Tibial nerve (tissue), 4 donors: ENCODE results near the gene BCORL1. TPM values are rescaled to one million over a fixed set of nuclear protein-coding genes. Genes with fewer than 3 reads are reported as not detected.
A peak's percentile ranks its signal among the peaks of the same experiment; 100 is the strongest.

Experiments used
- DNase-seq, 2 donors: peaks; one replicate each; pipeline ENCODE4 v3.0.0-alpha.2; 2019; ENCODE audit warnings: low spot score in 2 of 2
- H3K27ac ChIP-seq, 4 donors: fragments of 200-600 bp; sonication (generic) in 3 of 4; one replicate each; pipeline ENCODE4 v1.5.1; 2017 to 2019; ENCODE audit warnings: mild to moderate bottlenecking in 1 of 4
- H3K27me3 ChIP-seq, 2 donors: fragments of 200-600 bp; sonication (generic) in 1 of 2; one replicate each; pipeline versions ENCODE4 v1.5.1 to v1.6.0; 2017 to 2019
- H3K36me3 ChIP-seq, 3 donors: fragments of 200-600 bp; sonication (generic); one replicate each; pipeline ENCODE4 v1.5.1; 2018 to 2019
- H3K4me1 ChIP-seq, 4 donors: fragments of 200-600 bp; sonication (generic) in 3 of 4; one replicate each; pipeline ENCODE4 v1.5.1; 2017 to 2019
- H3K4me3 ChIP-seq, 4 donors: fragments of 200-600 bp; sonication (generic) in 3 of 4; one replicate each; pipeline ENCODE4 v1.5.1; 2017 to 2019; ENCODE audit warnings: mild to moderate bottlenecking in 1 of 4, moderate library complexity in 1 of 4
- H3K9me3 ChIP-seq, 4 donors: fragments of 200-600 bp; sonication (generic) in 3 of 4; one replicate each; pipeline ENCODE4 v1.5.1; 2017 to 2019
- EP300 ChIP-seq, 2 donors: sonication (generic); formaldehyde crosslinking; IDR thresholded peaks; one replicate each; pipeline ENCODE4 v1.6.1; 2017; ENCODE audit warnings: antibody characterized with exemption in 2 of 2, mild to moderate bottlenecking in 1 of 2
- POLR2A ChIP-seq, 2 donors: fragments of 450-650 bp; IDR thresholded peaks; one replicate each; pipeline ENCODE4 v1.6.1; 2017; ENCODE audit warnings: antibody characterized with exemption in 2 of 2, mild to moderate bottlenecking in 2 of 2, moderate library complexity in 2 of 2
- WGBS, 2 donors: methylation state at CpG; one replicate each; pipeline ENCODE4 v1.1.5; 2018; 5-methylcytosine and 5-hydroxymethylcytosine counted together
- total RNA-seq, 4 donors: library from RNA; depleted of rRNA; stranded (reverse); fragments of >200 nt; gene quantifications; one replicate each; pipeline ENCODE4 v1.1.0, GENCODE V29; 2016
- TF ChIP-seq, protein P1 (sequence below), 5 experiments: fragments of 200-600 bp in 3 of 5; fragments of 450-650 bp in 2 of 5; sonication (generic) in 3 of 5; IDR thresholded peaks; one replicate each; pipeline ENCODE4 v1.5.1; 2016 to 2019; ENCODE audit warnings: antibody characterized with exemption in 5 of 5, mild to moderate bottlenecking in 3 of 5, moderate library complexity in 2 of 5

The BCORL1 gene
- total RNA-seq, 4 donors from 2014 or later = 4.7 to 10.0 (median 9.0) TPM

DNA sequence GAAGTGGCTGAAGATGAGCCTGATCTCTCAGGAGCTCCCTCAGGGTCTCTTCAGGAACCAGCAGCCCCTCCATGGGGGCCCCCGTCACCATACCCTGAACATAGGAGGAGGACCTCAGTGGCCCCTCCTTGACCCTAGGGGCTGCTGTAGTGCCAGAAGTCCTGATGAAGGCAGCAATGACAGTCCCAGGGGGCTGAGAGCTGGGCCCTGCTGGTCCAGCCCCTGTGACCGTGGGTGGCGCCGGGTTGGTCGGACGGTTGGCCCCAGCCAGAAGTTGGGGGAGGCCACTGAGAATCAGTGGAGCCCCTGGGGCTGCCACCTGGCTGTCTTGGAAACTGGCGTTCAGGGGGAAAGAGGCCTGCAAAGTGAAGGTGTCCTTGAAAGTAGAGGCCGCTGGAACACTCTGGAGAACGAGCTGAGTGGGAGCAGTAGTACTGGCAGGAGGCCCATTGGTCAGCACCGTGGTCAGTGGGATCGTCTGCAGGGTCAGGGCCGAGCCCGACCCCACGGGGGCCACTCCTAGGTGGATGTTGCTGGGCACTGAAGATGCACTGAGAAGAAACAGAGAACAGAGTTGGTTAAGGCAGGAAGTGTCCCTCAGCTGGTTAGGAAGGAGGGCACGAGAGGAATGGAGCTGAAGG lies 84.7 kb downstream of the BCORL1 start:
- Histone ChIP-seq H3K4me1 (no peaks in the 10 kb centered on the region), H3K27ac (no peak overlapping the region), H3K27me3 (no peaks in the 10 kb centered on the region), H3K4me3 (no peak overlapping the region), H3K9me3 (no peaks in the 10 kb centered on the region), H3K36me3 (peaks cover 0 to 55% (median 0%) of the 10 kb centered on the region in 3 donors)
- no peak for TF ChIP-seq EP300 (IDR thresholded peaks at IDR 0.05)
- no peak for DNase-seq
- 65 to 78% methylated on average over 8 to 15 of the region's 15 CpGs for WGBS, 2 donors

- Histone ChIP-seq H3K9me3 (no peaks in the 10 kb centered on the region), H3K4me3 (no peak overlapping the region), H3K4me1 (no peaks in the 10 kb centered on the region), H3K27me3 (no peaks in the 10 kb centered on the region), H3K36me3 (peaks cover 0 to 51% (median 0%) of the 10 kb centered on the region in 3 donors), H3K27ac (no peak overlapping the region)
- WGBS, 2 donors = 79 to 81% methylated on average over 16 to 18 of the region's 18 CpGs
- TF ChIP-seq POLR2A (IDR thresholded peaks at IDR 0.05) = no peak
- TF ChIP-seq EP300 (IDR thresholded peaks at IDR 0.05) = no peak
- TF ChIP-seq, protein P1, sequence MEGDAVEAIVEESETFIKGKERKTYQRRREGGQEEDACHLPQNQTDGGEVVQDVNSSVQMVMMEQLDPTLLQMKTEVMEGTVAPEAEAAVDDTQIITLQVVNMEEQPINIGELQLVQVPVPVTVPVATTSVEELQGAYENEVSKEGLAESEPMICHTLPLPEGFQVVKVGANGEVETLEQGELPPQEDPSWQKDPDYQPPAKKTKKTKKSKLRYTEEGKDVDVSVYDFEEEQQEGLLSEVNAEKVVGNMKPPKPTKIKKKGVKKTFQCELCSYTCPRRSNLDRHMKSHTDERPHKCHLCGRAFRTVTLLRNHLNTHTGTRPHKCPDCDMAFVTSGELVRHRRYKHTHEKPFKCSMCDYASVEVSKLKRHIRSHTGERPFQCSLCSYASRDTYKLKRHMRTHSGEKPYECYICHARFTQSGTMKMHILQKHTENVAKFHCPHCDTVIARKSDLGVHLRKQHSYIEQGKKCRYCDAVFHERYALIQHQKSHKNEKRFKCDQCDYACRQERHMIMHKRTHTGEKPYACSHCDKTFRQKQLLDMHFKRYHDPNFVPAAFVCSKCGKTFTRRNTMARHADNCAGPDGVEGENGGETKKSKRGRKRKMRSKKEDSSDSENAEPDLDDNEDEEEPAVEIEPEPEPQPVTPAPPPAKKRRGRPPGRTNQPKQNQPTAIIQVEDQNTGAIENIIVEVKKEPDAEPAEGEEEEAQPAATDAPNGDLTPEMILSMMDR (IDR thresholded peaks at IDR 0.05) = no peak
- no peak for DNase-seq
These were observed 89.3 kb downstream of the BCORL1 start for GRCh38 chrX:130071611-130072344.

DNA sequence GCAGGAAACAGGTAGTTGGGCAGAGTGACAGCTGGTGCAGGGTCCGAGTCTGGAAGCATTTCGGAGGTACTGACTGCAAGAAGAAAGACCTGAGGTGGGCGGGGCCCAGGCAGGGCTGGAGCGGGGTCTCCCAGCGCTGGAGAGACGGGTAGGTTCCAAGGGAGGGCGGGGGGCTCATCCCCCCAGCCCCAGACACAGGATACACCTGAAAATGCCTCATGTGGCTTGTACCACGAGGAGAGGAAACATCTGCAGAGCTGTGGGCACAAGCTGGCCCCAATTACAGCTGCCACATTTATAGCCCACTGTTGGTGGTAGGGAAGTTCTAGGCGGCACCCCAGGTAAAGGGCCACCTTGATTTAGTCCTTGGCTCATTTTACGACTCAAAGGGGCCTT lies 89.9 kb downstream of the BCORL1 start:
- H3K27me3 ChIP-seq = no peaks in the 10 kb centered on the region
- no peaks in the 10 kb centered on the region for H3K9me3 ChIP-seq
- H3K4me1 ChIP-seq = no peaks in the 10 kb centered on the region
- 74 to 84% methylated on average over 10 of the region's 10 CpGs for WGBS, 2 donors
- TF ChIP-seq EP300 (IDR thresholded peaks at IDR 0.05) (no peak), POLR2A (IDR thresholded peaks at IDR 0.05) (no peak)
- TF ChIP-seq, protein P1 (IDR thresholded peaks at IDR 0.05) = no peak
- DNase-seq = no peak
- H3K36me3 ChIP-seq = peaks cover 0 to 46% (median 0%) of the 10 kb centered on the region in 3 donors
- no peak overlapping the region for H3K4me3 ChIP-seq
- no peak overlapping the region for H3K27ac ChIP-seq

DNA sequence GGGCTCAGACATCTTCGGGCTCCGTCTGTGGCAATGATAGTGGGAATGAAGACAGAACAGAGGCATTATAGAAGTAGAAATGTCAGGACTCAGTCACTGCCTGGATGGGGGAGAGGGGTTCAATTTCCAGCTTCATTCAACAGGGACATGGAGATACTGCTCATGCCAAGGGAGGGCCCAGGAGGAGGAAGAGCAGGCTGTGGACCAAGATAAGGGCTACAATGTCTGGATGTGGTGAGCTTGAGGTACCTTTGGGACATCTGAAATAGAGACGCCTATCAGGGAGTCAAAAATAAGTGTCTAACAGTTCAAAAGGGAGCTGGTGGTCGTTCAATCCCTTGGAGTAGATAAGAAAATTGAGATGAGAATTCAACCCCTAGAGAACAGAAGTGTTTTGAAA lies 93.3 kb downstream of the BCORL1 start:
- no peak overlapping the region for H3K27ac ChIP-seq
- peaks cover 0 to 20% (median 0%) of the 10 kb centered on the region in 3 donors for H3K36me3 ChIP-seq
- 66 to 73% methylated on average over 4 of the region's 4 CpGs for WGBS, 2 donors
- no peaks in the 10 kb centered on the region for H3K9me3 ChIP-seq
- no peaks in the 10 kb centered on the region for H3K27me3 ChIP-seq
- H3K4me3 ChIP-seq = no peak overlapping the region
- H3K4me1 ChIP-seq = no peaks in the 10 kb centered on the region
- TF ChIP-seq POLR2A (IDR thresholded peaks at IDR 0.05) = no peak
- TF ChIP-seq, protein P1 (IDR thresholded peaks at IDR 0.05) = no peak
- TF ChIP-seq EP300 (IDR thresholded peaks at IDR 0.05) = no peak
- no peak for DNase-seq

DNA sequence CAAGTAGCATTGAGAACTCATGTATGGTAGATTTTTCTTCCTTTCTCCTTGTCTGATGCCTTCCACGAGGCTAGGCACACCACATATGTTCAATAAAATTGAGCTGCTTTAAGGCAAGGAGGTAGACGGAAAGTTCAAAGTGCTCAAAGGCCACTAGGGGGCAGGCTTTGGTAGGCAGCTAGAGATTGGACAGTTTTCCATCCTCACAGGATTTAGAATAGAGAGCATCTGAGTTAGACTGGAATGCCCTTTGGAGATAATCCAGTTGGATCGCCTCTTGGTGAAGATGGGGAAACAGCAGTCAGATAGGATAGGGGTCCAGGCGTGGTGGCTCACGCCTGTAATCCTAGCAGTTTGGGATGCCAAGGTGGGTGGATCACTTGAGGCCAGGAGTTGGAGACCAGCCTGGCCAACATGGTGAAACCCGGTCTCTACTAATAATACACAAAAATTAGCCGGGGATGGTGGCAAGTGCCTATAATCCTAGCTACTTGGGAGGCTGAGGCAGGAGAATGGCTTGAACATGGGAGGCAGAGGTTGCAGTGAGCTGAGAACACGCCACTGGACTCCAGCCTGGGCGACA lies 97.5 kb downstream of the BCORL1 start:
- peak in 1 of 2 donors; percentile 56 for DNase-seq
- Histone ChIP-seq H3K4me3 (no peak overlapping the region), H3K36me3 (no peaks in the 10 kb centered on the region), H3K9me3 (no peaks in the 10 kb centered on the region), H3K27me3 (no peaks in the 10 kb centered on the region), H3K27ac (no peak overlapping the region), H3K4me1 (peaks cover 0 to 26% (median 8%) of the 10 kb centered on the region in 4 donors)
- 44 to 51% methylated on average over 9 of the region's 9 CpGs for WGBS, 2 donors
- TF ChIP-seq POLR2A (IDR thresholded peaks at IDR 0.05) = no peak
- TF ChIP-seq, protein P1 (IDR thresholded peaks at IDR 0.05) = peak; percentile 60 to 69 (median 65)
- TF ChIP-seq EP300 (IDR thresholded peaks at IDR 0.05) = peak in 1 of 2 donors; percentile 34
